ENCODE measurements around the gene ZNF350. TPM values are rescaled to one million over a fixed set of nuclear protein-coding genes. Genes with fewer than 3 reads are reported as not detected.

Gene ZNF350
- total and polyA plus RNA-seq, 2 donors (not counting 3 experiments of a cell fraction or from before 2014, with no cell fraction given), result 2.6 to 9.8 TPM

GRCh38 chr19:51977346-51977745 lies 9.3 kb downstream of the ZNF350 start:
- Histone ChIP-seq H3K9me1 (replicated peaks; ENCODE audit: control insufficient read depth, extremely low read depth, insufficient read depth, low read length) (no peaks in the 10 kb centered on the region), H3K4me1 (ENCODE audit: control insufficient read depth, extremely low read depth, insufficient read depth, low read length) (no peaks in the 10 kb centered on the region), H3K79me2 (ENCODE audit: control insufficient read depth, insufficient read depth, low read length) (no peaks in the 10 kb centered on the region), H3K27ac (ENCODE audit: insufficient read depth, low read depth, low read length) (no peak overlapping the region), H4K20me1 (replicated peaks; ENCODE audit: control insufficient read depth, extremely low read depth, insufficient read depth, low read length) (no peaks in the 10 kb centered on the region), H3K4me3 (replicated peaks in 1 of 3; ENCODE audit: insufficient read depth in 1 of 3, low read depth in 1 of 3, low read length in 3 of 3) (no peak overlapping the region), H3K9me3 (replicated peaks; ENCODE audit: control insufficient read depth, insufficient read depth, low read length) (peaks cover 3% of the 10 kb centered on the region), H3K36me3 (ENCODE audit: control insufficient read depth in 2 of 2, extremely low read depth in 1 of 2, insufficient read depth in 2 of 2, low read length in 2 of 2) (peaks cover 1 to 5% of the 10 kb centered on the region in 2 experiments), H3K4me2 (ENCODE audit: insufficient read depth, low read length) (no peak overlapping the region), H2AFZ (ENCODE audit: low read depth, low read length) (no peak overlapping the region), H3K9ac (replicated peaks; ENCODE audit: extremely low read depth, insufficient read depth, low read length) (no peak overlapping the region), H3K27me3 (ENCODE audit: control insufficient read depth in 2 of 2, insufficient read depth in 2 of 2, low read length in 2 of 2) (no peaks in the 10 kb centered on the region)
- no peak for DNase-seq (ENCODE audit: low read depth, low spot score)
- dilution Hi-C loops (cut with MboI; ENCODE audit: extremely low pct_ligation_motif_present, low sequenced_read_pairs), result no loop called here
- TF ChIP-seq GATA2 (IDR thresholded peaks at IDR 0.05; ENCODE audit: insufficient read depth, insufficient read length, low read depth, low read length), result no peak
- TF ChIP-seq FOS (IDR thresholded peaks at IDR 0.05; ENCODE audit: borderline replicate concordance, insufficient read depth, low read length), result no peak
- no peak for TF ChIP-seq MAX (IDR thresholded peaks at IDR 0.05; ENCODE audit: insufficient read depth, insufficient read length)
- TF ChIP-seq POLR2AphosphoS5 (IDR thresholded peaks at IDR 0.05; ENCODE audit: insufficient read depth, low read depth, low read length), result no peak
- no peak for TF ChIP-seq MYC (IDR thresholded peaks at IDR 0.05; ENCODE audit: low read depth, low read length)
- TF ChIP-seq POLR2A (IDR thresholded peaks at IDR 0.05; ENCODE audit: low read depth, low read length), result no peak
- no peak for TF ChIP-seq CTCF (IDR thresholded peaks at IDR 0.05; ENCODE audit: extremely low read depth in 1 of 2, insufficient read depth in 1 of 2, low read depth in 1 of 2, low read length in 2 of 2)
- no peak for TF ChIP-seq EZH2 (IDR thresholded peaks at IDR 0.05; ENCODE audit: borderline replicate concordance, low read depth, low read length, severe bottlenecking)
- TF ChIP-seq JUN (IDR thresholded peaks at IDR 0.05; ENCODE audit: borderline replicate concordance, insufficient read depth, insufficient read length, low read depth), result no peak
- intact Hi-C loops (cut with micrococcal nuclease), result no loop called here
- FAIRE-seq, result no peak
- CTCF ChIA-PET, result no interaction called here
- POLR2A ChIA-PET, result no interaction called here
- no TSS peak for BruUV-seq (replicated peaks)

All from endothelial cell of umbilical vein (primary cell).